AG20443 (cell line): ENCODE measurements around the gene MALRD1.
A peak's percentile ranks its signal among the peaks of the same experiment; 100 is the strongest.

Experiments
- DNase-seq: peaks from one replicate; pipeline ENCODE4 v3.0.0; 2012; ENCODE audit warnings: low spot score, mixed read lengths

Gene MALRD1

DNA sequence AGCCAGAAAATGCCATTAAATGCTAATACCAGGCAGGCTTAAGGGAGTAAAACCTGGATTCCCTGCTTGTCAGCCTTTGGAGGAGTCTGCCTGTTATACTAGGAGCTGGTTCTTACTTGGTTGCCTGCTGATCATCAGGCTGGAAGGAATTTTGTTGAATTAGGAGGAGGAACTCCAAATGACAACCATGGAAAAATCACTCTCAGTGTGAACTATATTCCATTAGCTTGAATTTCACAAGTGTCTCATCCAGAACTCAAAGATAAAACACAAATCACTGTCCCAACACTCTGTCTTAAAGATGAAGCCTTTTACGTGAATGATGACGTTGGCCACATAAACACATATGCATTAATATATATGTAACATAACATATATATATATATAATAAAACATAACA lies 528.8 kb downstream of the MALRD1 start:
- no peak for DNase-seq

DNA sequence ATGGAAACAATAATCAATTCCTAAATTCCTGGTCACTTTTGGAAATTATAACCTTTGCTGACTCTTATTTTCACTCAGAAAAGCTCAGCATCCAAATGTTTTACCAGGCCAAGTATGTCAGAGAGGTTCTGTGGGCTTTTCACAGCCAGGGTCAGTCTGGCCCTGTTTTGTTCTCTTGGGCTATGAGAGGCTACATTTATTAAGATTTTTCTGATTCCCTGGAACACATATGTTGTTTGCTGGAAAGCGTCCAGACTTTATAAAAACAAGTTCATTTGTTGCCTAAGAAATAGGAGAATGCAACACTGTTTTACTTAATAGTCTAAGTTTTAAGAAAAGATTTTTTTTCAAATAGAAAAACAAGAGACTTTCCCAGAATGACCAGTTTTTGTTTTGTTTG lies 529.2 kb downstream of the MALRD1 start:
- no peak for DNase-seq

DNA sequence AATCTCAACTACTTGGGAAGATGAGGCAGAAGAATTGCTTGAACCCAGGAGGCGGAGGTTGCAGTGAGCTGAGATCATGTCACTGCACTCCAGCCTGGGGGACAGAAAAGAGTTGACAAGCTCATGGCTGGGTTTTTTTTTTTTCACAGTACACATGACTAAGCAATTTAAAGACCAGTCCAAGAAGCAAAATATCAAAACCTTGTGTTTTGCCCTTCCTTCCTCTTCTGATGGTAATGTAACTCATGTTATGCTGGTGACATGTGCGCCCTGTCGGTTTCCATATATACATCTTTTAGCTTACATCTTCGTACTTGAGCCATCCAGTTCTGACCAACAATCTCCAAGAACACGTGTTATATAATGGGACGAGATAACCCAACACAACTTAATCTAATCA lies 530.0 kb downstream of the MALRD1 start:
- no peak for DNase-seq

GRCh38 chr10:19579761-19580545 lies 531.4 kb downstream of the MALRD1 start:
- DNase-seq = no peak

GRCh38 chr10:19580691-19581090 lies 532.1 kb downstream of the MALRD1 start:
- DNase-seq = no peak

- no peak for DNase-seq
These were observed 540.0 kb downstream of the MALRD1 start for GRCh38 chr10:19588608-19589007.

DNA sequence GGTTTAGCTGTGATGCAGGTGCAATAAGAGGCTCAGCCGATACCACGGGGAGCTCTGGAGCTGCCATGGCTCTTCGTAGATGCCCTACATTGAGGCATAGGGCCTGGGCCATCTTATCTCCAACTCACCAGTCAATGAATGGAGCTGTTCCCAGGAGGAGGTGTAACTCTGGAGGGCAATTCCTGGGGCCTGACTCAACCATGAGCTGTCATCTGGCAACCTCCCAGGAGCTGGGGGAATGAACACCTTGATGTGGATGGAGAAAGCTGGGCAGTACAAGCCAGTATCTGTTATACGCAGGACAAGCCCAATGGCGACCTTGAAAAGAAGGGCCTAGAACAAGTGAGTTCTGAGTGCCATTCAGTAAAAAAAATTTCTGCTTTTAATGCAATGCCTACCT lies 543.7 kb downstream of the MALRD1 start:
- DNase-seq = no peak

DNA sequence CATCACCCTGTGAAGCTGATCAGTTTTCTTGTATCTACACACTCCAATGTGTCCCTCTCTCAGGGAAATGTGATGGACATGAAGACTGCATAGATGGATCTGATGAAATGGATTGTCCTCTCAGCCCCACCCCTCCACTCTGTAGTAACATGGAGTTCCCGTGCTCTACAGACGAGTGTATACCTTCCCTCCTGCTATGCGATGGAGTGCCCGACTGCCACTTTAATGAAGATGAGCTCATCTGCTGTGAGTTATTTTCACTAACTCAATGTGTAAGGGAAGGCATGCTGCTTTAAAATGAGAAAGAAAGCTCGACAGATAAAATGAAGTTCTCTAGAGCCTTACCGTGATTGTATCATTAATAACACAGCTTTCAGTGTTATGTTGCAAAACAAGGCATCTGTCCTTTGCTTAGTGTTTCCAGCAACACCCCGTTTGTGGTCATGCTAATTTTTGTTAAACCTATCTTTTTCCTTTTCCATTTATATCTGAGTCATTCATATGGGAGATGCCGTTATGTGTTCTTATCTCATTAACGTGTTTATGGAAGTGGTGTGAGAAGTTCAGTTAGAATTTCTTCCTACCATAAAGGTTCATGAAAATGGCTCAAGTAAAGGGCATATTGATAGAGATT lies 546.7 kb downstream of the MALRD1 start:
- no peak for DNase-seq

DNA sequence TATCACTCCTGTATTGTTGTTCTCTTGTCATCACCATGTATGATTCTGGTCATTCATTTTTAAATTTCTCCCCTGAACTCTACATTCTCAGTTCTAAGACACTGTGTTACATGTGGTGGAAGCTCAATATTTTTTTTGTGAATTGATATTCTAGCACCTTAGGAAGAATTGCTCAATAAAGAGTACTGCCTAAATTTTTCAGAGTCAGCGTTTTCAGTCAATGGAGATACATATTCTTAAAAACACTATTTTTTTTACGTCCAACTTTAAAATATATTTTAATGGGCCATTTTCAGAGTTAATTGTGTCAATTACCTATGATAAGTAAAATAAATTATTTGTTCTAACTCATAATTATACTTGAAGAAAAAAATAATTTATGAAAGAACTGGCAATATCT lies 557.2 kb downstream of the MALRD1 start:
- DNase-seq = no peak

- DNase-seq = no peak
These were observed 558.4 kb downstream of the MALRD1 start for GRCh38 chr10:19606968-19607367.

- no peak for DNase-seq
These were observed 563.2 kb downstream of the MALRD1 start for GRCh38 chr10:19611775-19612174.

DNA sequence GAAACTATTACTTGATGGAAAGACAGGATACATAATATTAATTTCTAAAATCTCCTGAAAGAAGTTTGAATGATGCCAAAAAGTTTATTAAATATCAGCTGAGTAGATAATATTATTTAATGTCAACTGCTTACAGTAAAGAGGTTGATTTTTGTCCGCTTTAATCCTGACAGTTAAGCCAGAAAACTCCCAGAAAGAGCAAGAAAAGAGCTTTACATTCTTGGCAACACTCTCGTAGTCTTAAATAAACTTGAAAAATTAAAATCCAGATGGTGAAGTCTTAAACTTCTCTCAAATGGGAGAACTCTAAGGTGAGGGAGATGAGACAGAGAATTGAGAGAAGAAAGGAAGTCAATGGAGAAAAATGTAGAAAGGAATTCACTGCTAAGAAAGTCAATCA lies 568.4 kb downstream of the MALRD1 start:
- no peak for DNase-seq

GRCh38 chr10:19620811-19621210 lies 572.2 kb downstream of the MALRD1 start:
- no peak for DNase-seq

GRCh38 chr10:19623321-19623720 lies 574.7 kb downstream of the MALRD1 start:
- no peak for DNase-seq

DNA sequence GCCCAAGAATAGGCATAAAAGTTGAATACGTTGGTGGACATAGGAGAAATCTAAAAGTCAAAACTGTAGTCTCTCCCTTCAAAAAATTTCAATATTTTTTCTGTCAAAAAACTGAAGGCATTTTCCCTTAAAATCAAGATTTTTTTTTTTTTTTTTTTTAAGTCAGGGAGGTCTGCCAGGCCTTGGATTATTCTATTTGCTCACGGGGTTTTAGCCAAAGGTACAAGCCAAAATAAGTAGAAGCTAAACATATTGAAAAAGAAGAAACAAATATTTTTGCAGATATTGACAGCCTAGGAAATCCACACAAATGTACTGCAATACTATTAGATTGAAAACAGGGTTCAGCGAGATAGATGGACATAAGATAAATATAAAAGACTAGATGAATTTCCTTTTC lies 577.6 kb downstream of the MALRD1 start:
- DNase-seq = no peak

GRCh38 chr10:19628767-19629560 lies 580.4 kb downstream of the MALRD1 start:
- no peak for DNase-seq

DNA sequence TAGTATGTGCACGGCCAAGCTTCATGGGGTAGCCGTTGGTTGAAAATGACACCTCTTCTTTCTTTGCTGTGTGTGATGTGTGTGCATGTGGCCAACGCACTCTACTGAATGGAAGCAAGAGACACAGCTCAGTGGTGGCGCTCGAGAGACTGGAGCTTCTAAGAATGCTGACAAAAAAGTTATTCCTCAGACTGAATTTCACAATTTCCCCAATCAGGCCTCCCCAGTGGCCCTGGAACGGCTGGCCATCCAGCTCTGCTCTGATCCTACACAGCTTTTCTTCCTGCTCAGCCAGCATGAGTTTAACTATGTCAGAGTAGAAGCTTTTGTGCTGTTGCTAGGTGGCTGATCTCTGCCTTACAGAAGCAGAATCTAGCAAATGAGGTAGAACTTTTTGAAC lies 581.0 kb downstream of the MALRD1 start:
- DNase-seq = peak; percentile 80

DNA sequence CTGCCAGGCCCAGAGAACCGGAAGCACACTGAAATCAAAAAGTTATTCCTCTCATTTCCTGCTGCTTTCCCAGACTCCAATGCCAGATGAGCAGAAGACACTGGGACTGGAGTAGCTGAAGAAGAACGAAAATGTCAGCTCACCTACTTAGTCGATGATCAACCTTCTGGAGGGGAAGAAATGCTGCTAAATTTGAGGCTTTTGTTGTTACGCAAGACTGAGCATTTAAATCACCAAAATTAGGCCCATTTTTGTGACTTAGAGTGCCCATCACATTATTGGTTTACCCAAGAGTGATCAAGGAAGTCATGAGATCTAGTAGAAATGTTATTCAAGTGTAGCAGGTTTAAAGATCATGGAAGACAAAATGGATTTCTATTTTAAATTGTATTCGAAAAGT lies 585.6 kb downstream of the MALRD1 start:
- no peak for DNase-seq

DNA sequence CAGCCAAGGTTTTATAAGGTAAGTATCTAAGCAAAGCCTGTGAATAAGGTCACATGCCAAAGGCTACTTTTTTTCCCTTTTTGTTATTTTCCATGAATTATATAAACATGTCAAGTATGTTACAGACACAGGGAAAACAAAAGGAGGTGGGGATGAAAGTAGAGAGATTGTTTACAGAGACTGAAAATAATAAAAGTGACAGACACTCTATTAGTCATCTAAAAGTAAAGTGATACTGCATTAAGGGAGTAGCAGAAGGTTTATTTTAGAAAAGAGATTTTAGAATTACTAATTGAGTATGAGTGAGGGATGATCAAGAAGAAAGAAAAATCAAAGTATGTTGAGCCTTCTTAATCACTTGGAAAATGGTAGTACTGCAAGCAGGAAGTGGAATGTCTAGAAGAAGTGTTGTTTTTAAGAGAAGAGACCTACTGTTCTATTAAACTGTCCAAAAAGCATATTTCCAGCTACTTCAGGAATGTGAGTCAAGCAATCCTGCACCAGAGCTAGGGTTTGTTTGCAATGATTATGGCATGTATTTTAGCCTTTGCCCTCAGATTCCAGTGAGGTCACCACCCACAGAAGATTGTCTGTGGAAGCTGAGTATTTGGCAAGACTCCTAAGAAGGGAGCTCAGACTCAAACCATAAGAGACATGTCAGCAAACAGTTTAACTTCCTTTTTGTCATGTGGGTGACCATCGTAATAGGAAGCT lies 589.7 kb downstream of the MALRD1 start:
- DNase-seq = peak; percentile 78

GRCh38 chr10:19638896-19639233 lies 590.3 kb downstream of the MALRD1 start:
- DNase-seq = no peak

GRCh38 chr10:19640566-19641263 lies 592.1 kb downstream of the MALRD1 start:
- no peak for DNase-seq

DNA sequence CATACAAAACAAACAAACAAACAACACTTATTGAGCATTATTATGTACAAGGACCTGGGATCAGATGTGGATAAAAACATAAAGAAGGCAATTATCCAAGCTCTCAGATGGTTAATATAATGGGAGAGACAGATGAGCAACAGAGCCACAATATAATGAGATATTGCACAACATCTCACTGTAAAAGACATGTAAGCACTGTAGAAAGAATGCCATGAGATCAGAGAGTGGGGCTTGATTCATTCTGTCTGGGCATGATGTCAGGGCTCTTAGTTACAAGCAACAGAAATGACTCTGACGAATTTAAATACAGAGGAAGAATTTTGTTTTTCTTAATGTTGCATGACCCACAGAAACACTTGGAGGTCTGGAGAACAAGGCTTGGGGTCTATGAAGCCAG lies 602.9 kb downstream of the MALRD1 start:
- peak; percentile 63 for DNase-seq
